GM18526 (cell line): ENCODE results near the gene ZNF136.

Experiments used
- POLR2A ChIP-seq: IDR thresholded peaks from 3 replicates; pipeline ENCODE4 v1.6.1; 2011; ENCODE audit not compliant: insufficient read length; ENCODE audit errors: extremely low read depth

The ZNF136 gene

DNA sequence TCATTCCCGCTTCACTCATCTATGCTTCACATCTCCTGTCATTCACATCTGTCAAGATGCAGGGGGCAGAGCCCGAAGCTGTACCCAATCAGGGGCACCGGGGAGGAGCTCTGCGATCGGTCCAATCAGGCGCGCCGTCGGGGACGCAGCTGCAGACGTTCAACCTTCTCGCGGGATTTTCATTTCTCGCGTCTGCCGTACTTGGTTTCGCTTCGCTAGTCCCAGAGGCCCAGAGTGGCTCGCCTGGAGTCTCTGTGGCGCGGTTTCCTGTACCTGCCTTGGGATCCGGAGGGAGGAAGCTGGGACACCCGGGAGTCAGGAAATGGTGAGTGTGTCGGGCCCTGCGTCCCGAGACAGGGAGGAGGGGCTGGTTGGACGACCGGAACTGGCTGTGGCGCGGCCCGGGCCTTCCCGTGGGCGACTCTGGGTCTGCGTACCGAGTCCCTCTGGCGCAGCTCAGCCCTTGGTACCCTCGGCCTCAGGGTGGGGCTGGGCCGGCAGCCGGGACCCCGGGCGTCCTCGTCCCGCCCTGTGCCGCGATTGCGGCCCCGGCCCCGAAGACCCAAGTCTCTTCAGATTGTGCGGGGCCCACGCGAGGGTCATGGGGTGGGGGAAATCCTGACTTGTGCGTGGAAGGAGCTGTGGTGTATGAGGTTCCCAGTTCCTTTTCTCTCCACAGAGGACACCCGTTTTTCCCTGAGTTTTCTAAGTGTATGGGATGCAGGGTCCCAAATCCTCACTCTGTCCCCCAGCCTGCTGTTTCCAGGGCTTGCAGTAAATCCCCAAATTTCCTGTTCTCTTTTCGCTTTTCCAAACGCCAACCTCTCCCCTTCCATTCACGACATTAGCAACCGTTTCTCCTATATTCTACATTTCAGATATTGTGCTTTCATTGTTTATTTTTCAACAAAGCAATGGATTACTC is at the start of gene ZNF136:
TSS of gene ZNF136 (plus strand) at position 215 of the 925 bp plus-strand sequence. CDS start at position 323, 108 bp downstream.
- peak; percentile 77 for TF ChIP-seq POLR2A

DNA sequence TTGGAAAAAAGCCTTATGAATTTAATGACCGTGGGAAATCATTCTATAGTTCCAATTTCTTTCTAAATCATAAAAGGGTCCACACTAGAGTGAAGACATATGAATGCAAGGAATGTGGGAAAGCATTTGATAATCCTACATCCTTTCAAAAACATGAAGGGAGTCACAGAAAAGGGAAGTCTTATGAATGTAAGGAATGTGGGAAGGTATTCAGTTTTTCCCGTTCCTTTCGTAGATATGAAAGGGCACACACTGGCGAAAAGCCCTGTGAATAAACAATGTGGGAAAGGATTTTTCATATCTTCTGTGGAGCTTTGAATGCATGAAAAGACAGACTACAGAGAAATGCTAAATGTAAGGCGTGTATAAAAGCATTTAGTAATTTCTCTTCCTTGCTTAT is 49.8 kb upstream of the ZNF136 start:
- TF ChIP-seq POLR2A, result no peak

DNA sequence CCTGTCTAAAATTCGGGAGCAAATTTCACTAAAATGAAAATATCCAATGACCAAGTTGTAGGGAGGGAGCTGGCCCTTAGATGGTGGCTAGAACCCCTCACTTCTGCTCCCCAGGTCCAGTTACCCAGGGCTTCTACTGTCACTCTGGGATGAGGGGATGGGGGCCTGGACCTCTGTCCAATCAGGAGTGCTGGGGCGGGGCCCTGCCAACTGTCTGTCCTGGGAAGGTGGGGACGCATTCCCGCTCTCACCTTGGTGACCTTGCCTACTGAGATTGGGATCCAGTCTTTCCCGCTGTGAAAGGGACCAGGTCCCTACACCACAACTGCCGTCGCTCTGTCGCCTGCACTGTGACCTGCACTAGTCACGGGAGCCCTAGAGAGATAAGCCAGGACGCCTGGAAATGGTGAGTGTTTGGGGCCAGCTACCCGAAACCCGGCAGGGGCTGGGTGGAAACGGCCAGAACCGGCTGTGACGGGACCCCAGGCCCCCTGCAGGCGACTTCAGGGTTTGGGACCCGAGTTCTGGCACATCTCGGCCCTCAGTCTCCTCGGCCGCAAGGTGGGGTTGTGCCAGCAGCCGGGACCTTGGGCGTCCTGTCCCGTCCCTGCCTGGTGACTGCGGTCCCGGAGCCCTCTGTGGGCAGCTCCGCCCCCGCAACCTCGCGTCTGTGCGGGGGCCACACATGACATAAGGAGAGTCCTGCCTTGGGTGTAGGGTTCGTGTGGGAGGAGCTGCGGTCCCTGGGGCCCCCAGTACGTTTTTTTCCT is 45.5 kb upstream of the ZNF136 start:
- no peak for TF ChIP-seq POLR2A

DNA sequence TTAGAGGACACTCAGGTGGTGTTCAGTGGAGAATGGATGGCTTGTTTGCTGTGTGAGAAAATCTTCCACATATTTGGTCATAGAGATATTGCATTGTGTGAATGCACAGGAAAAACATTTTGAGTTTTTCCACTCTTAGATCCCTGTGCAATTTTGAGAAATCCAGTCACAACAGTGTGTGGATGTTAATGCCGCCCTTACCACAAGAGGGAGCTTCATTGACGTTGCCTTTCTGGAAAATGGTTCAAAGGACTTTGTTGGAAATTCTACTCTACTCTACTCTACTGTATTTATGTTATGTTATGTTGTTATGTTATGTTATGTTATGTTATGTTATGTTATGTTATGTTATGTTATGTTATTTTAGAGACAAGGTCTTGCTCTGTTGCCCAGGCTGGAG is 36.2 kb upstream of the ZNF136 start:
- TF ChIP-seq POLR2A, result no peak

DNA sequence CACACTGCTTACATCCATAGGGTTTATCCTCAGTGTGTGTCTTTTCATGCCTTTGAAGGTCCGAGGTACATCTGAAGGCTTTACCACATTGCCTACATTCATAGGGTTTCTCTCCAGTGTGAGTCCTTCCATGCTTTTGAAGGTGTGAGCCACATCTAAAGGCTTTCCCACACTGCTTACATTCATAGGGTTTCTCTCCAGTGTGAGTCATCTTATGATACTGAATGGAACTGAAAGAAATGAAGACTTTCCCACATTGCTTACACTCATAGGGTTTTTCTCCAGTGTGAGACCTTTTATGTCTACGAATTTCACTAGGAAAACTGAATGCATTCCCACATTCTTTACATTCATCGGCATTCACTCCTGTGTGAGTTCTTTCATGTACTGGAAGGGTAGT is 29.8 kb upstream of the ZNF136 start:
- TF ChIP-seq POLR2A, result no peak

DNA sequence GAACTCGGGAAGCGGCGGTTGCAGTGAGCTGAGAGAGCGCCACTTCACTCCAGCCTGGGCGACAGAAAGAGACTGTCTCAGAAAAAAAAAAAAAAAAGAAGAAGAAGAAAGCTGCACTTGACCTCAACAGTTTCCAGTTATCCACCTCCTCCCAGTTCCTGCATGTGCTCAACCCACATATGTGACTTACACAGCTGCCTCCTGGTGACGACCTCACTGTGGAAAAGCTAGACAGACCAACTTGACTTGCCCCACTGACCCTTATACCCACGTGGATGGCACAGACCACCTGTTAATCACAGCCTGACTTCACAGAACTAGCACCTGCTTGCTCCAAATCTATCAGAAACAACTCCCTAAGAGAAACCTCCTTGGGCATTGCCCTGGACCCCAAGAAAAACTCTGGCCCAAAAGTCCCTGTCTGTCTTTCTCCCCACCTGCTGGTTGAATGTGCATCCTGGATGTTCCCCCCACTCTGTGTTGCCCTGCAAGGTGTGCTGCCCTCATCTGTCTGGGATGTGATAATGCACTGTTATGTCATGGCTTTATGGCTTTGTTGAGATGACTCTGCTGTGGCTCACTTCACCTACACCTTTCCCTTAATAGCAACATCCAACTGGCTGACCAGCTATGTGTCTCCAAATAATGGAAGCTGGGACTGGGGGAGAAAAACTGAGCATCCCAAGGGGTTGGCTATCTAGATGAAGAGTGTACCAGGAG is 25.5 kb upstream of the ZNF136 start:
- no peak for TF ChIP-seq POLR2A

DNA sequence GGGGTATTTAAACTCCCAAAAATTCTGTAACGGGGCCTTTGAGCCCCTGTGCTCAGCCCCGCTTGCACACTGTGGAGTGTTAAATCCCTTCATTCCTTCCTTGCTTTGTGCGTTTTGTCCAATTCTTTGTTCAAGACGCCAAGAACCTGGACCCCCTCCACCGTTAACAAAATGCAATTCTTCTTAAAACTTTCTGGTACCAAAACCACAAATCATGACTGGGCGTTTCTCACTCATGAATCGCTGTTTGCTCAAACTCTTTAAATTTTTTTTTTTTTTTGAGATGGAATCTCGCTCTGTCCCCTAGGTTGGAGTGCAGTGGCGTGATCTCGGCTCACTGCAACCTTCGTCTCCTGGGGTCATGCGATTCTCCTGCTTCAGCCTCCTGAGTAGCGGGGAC is 23.6 kb upstream of the ZNF136 start:
- no peak for TF ChIP-seq POLR2A

DNA sequence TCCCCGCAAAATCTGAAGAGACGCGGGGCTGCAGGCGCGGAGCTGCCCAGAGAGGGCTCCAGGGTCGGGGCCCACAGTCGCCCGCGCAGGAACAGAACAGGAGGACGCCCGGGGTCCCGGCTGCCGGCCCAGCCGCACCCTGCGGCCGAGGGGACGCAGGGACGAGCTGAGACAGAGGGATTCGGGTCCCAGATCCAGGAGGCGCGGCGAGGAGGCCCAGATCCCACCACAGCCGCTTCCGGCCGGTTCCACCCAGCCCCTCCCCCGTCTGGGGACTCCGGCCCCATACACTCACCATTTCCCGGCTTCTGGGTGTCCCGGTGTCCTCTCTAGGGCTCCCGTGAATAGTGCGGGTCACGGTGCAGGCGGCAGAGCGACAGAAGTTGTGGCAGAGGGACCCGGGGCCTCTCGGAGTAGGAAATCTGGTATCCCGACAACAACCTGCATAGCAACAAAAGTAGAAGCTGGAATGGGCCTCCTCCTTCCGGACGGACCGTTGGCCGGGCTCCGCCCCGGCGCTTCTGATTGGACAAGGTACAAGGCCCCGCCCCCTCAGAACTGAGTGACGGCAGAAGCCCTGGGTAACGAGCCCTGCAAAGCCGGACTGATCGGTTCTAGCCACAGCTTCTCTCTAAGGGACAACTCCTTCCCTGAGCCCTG is 22.9 kb upstream of the ZNF136 start, which contains the start of gene ZNF20:
TSS of gene ZNF20 (minus strand) at position 466 of the 660 bp plus-strand sequence. CDS start at position 298, 168 bp downstream.
- peak; percentile 46 for TF ChIP-seq POLR2A

DNA sequence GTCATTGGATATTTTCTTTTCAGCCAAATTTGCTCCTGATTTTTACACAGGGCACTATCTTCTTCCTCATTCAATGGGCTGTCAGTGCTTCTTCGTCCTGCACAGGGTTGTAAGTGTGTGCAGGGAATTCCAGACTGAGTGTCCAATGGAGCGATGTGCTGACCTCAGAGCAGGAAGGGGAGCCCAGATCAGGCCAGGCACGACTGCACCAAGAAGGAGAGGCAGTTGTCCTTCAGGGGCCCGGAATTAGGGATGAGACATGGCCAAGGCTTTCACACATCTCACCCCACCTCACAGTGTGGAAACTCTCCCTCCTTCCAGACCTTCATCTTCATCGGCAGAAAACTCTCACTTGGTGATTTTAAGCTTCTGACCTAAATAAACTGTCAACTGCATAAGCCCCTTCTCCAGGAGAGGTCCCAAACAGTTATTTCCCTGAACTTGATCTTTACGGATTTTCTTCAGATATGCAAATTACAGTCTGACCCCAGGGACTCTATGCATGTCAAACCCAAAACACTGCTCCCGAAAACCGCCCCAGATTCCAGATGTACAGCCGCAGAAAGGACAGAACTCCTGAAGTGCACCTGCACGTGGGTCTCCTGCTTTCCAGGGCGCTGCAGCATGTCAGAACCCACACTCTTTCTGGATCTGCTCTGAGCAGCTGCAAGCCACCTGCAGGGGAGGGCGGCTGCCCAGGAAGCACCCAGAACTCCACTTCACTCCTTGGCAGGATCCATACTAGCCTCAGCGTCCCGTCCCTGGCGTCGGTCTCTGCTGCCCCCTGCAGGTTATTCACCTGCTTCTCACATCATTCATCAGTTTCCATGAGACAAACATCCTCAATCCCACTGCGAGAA is 22.1 kb upstream of the ZNF136 start:
- TF ChIP-seq POLR2A, result no peak

DNA sequence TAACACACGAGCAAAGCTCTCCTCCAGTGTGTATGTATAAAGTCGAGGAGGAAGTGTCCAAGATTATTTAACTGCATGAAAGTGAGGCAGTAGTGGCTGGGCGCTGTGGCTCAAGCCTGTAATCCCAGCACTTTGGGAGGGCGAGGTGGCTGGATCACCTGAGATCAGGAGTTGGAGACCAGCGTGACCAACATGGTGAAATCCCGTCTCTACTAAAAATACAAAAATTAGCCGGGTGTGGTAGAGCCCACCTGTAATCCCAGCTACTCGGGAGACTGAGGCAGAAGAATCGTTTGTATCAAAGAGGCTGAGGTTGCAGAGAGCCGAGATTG is 21.5 kb upstream of the ZNF136 start:
- no peak for TF ChIP-seq POLR2A

DNA sequence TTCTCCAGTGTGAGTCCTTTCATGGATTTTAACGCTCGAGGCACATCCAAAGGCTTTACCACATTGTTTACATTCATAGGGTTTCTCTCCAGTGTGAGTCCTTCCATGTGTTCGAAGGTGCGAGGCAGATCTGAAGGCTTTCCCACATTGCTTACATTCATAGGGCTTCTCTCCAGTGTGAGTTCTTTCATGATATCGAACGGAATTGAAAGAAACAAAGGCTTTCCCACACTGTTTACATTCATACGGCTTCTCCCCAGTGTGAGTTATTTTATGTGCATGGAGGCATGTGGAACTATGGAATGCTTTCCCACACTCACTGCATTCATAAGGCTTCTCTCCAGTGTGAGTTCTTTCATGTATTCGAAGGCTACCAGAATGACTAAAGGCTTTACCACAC is 17.5 kb upstream of the ZNF136 start:
- no peak for TF ChIP-seq POLR2A

DNA sequence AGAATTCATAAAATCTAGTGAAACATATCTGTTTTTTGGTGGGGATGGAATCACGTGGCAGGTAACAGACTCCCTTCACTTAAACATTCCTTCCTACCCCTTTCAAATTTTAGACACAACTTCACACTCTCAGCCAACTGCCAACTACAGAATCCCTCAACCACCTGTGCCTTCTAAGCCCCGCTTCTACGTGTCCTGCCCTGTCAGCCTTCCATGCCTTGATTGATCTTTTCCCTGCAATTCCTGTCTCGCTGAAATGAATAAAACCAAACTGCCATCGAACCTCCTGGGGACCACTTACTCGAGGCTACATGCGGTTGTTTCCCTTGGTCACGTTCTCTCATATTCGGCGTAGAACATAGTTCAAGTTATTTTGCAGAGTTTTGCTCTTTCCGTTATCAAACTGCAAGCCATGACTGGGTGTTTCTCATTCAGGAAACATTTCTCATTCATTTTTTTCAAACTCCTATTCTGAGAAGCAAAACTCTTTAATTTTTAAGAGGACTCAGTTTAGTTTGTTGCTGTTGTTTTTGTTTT is 7.5 kb upstream of the ZNF136 start:
- no peak for TF ChIP-seq POLR2A

DNA sequence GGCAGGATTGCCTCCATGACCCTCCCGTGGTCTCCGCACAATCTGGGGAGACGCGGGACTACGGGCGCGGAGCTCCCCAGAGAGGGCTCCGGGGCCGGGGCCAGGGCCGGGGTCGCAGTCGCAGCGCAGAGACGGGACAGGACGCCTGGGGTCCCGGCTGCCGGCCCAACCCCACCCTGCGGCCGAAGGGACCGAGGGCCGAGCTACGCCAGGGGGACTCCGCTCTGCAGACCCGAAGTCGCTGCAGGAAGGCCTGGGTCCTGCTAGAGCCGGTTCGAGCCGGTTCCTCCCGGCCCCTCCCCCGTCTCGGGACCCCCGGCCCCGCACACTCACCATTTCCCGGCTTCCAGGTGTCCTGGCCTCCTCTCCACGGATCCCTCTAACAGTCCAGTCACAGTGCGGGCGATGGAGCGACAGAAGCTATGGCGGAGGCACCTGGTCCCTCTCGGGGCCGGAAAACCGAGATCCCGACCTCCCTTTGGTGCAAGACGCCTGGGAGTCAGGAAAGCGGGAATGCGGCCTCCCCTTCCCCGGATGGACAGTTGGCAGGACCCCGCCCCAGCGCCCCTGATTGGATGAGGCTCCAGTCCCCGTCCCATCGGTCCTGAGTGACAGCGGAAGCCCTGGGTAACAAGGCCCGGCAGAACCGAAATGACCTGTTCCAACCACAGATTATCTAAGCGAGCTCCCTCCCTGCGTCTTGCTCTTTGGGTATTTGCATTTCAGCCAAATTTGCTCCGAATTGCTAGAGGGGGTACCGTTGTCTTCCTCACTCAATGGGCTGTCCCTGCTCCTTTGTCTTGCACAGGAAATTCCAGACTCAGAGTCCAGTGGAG is 6.5 kb upstream of the ZNF136 start, which contains the start of gene ZNF625:
TSS of gene ZNF625 (minus strand) at position 512 of the 836 bp plus-strand sequence. CDS start at position 336, 176 bp downstream.
- TF ChIP-seq POLR2A, result peak; percentile 51
